ACHN (cell line): ENCODE measurements around the gene AMD1.
"Not testable (repeated sequence)": the region's sequence is repeated elsewhere in the genome, so short reads cannot be mapped to it uniquely, and the experiment has no call there.

Experiments used
- DNase-seq: peaks from one replicate; pipeline ENCODE4 v3.0.0-alpha.2; 2015
- in situ Hi-C: cut with HindIII; loops from 2 replicates; pipeline ENCODE4 v1.10.0; 2017; ENCODE audit warnings: low sequenced_read_pairs, low pct_ligation_motif_present, low pct_unique_long_range_greater_than_20kb

AMD1 gene

DNA sequence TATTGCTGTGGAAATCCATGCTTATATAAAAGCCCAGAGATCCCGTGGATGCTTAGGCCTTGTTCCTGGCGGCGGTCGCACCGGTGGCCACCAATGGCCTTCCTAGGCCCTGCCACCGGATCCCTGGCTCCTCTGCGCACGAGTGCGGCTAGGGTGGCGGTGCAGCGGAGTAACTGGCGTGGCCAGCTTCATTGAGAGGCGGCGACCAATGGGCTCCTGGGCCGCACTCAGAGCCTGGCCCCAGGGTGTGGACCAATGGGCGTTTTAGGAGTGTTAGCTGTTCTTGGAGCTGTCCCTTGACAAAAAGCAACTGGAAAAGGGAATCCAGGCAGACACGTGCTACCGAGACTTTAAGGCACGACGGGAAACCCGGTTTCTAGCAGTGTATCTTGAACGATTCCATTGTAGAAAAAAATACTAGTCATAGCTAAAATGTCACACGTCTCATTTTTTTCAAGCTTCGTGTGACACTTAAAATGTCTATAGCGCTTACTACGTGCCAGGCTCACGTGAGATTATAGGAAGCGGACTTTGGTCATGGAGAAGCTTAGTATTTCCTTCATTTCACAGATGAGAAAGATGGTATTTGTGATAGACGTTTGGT lies 1.7 kb downstream of the AMD1 start:
- in situ Hi-C loops: no loop called here
- DNase-seq: peak; percentile 82

DNA sequence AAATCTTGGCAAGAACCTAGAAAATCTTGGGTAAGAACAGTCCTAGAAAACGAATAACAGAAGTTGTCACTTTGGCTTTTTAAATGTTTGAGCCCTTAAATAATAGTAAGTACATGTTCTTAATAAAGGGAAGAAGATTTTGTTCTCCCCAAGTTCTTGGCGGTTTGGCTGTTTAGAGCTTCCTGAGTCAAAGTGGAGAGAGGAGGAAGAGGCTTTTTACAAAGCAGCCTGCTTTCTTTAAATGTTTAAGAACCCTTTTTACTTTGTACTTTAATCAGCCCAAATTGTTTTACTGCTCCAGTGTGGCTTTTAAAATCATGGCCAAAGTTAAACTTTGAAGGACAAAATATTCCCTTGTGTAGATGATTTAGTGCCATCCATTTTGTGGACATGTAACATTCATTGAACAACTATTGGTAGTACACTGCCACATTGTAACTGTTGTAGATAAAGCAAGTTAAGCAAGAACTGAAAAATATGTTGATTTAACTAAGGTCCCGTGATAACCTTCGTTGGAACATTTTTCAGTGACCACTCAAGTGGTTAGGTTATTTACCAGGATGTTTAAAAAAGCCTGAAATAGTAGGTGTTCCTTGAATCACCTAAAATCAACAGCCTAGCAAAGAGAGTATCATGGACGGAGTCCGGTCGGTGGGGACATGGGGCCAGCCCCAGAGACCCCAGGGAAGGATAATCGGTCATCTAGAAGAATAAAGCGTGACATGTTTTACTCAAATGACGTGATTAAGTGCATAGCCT lies 2.4 kb downstream of the AMD1 start:
- DNase-seq: peak; percentile 8
- in situ Hi-C loops: no loop called here

GRCh38 chr6:110877569-110877968 lies 3.0 kb downstream of the AMD1 start:
- in situ Hi-C loops: no loop called here
- DNase-seq: no peak

DNA sequence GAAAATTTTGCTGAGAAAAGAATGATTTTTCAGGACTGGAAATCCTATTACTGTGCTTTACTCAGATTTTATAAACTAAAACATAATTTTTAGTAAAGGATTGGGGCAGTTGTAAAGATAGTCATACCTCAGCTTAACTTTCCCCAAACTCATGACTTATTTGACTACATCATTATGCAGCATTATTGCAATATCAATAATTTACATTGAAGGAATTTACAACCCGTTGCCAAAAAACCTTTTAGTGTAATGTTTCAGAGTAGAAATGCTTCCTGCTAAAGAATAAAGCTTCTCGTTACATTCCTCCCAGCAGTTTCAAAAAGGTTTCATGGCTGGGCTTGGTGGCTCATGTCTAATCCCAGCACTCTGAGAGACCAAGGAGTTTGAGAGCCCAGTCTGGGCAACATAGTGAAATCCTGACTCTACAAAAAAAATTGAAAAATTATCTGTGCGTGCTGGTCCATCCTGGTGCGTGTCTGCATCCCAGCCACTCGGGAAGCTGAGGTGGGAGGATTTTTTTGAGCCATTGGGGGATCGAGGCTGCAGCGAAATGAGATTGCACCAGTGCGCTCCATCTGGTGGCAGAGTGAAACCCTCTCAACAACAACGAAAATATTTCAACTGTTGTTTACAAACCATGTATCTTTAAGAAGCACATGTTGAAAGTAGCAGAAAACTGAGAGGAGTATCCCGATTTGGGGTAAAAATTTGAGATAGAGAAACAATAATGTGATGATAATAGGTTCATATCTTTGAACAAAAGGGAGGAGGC lies 4.4 kb downstream of the AMD1 start:
- DNase-seq: peak; percentile 50
- in situ Hi-C loops: no loop called here

- in situ Hi-C loops: no loop called here
- no peak for DNase-seq
Observed at GRCh38 chr6:110880651-110881050, 6.1 kb downstream of the AMD1 start.

DNA sequence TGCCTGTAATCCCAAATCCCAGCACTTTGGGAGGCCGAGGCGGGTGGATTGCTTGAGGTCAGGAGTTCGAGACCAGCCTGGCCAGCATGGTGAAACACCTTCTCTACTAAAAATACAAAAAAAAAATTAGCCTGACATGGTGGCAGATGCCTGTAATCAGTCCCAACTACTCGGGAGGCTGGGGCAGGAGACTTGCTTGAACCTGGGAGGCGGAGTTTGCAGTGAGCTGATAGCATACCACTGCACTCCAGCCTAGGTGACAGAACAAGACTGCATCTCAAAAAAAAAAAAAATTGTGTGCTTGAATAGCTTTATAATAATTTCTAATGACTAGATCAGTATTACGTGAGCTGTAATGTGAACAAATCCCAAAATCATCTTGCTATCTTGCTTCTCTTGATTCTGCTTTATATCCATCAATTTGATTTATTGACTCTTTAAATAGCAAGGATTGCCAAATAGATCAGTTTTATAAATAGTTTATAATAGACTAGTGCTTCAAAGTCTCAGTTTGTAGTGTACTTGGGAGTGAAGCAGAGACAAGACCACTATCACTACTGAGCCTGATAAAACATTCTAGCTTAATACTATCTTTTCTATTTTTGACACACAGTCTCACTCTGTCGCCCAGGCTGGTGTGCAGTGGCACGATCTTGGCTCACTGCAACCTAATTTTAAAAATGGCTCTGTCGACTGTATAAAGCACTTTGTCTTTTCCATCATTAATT lies 7.1 kb downstream of the AMD1 start:
- no peak for DNase-seq
- in situ Hi-C loops: no loop called here

DNA sequence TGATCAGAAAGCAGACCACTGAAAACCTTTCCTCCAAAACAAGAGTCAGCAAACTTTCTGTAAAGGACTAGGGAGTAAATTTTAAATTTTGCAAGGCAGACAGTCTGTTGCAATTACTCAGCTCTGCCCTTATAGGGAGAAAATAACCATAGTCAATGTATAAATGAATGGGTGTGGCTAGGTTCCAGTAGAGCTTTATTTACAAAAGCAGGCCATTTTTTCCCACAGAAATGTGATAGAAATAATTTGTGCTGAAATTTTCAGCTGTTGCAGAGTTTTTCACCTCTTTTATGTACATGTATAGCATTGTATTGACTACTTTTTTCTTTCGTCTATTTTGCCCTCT lies 7.7 kb downstream of the AMD1 start:
- no peak for DNase-seq
- in situ Hi-C loops: no loop called here

DNA sequence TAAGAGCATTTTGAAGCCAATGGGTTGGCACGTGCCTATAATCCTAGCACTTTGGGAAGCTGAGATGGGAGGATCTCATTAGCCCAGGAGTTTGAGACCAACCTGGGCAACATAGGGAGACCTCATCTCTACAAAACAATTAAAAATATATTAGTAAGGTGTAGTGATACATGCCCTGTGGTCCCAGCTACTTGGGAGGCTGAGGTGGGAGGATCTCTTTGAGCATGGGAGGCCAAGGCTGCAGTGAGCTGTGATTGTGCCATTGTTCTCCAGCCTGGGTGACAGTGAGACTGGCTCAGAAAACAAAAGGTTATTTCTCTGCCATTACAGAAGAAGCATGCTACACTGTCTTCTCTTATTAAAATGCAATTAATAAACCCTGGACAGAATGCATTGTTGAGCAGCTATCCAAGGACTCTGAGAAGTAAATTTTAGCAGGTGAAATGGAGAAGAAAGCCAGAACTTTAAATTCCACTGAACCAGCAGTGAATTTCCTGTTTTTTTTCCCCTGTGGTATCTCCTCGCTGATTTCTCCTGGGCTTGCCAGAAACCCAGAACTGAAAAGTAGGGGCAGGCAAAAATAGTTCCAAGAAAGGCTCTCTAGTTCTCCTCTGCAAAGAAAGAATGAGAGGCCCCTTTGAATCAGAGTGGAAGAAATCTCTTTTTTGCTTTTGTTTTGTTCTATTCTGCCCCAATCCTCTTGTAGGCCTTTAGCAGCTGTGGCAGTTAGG lies 8.4 kb downstream of the AMD1 start:
- in situ Hi-C loops: no loop called here
- no peak for DNase-seq

- in situ Hi-C loops: no loop called here
- no peak for DNase-seq
Observed at GRCh38 chr6:110884321-110884720, 9.7 kb downstream of the AMD1 start.

DNA sequence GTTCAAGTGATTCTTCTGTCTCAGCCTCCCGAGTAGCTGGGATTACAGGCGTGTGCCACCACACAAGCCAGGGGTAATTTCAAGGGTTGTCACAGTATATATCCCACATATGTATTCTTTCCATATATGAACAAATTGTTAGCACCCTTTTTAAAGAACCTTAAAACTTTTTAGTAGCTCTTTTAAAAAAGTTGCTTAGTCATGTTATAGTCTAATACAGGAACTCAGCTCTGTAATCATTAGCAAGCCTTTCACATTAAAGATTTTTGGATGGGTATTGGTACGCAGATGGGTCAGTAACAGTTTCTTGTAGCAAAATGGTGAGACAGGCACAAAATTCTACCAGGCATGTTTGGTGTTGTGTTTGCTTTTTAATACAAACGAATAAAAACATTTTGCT lies 10.9 kb downstream of the AMD1 start:
- DNase-seq: no peak
- in situ Hi-C loops: no loop called here

DNA sequence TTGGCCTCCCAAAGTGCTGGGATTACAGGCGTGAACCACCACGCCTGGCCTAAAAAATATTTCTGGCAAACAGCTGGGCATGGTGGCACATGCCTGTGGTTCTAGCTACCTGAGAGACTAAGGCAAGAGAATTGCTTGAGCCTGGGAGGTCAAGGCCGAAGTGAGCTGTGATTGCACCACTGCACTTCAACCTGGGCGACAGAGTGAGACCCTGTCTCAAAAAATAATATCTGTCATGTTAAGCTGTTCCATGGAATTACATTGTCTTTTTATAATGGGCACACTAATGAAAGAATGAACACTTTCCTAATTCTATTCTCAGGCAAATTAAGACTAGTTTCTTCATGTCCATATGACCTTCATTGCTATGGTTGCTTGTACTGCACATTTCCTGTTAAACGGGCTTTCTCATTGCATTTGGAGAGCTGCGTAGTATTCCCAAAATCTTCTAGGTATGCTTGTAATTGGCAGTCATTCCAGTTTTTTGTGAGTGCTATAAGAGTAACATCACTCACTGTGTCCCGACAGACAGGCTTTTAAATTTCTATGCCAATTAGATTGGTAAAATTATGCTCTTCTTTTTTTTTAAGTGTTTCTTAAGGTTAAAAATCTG lies 12.1 kb downstream of the AMD1 start:
- in situ Hi-C loops: no loop called here
- no peak for DNase-seq

DNA sequence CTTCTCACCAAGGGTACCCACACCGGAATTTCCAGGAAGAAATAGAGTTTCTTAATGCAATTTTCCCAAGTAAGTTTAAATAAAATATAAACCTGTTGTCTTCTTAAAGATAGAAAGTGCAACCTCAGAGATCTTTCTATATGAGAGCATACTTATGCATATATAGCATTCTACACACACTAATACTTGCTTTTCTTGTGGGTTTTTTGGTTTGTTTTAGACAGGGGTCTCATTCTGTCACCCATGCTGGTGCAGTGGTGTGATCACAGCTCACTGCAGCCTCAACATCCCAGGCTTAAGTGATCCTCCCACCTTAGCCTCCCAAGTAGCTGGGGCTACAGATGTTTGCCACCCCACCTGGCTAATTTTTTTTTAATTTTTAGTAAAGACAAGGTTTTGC lies 15.7 kb downstream of the AMD1 start:
- in situ Hi-C loops: no loop called here

DNA sequence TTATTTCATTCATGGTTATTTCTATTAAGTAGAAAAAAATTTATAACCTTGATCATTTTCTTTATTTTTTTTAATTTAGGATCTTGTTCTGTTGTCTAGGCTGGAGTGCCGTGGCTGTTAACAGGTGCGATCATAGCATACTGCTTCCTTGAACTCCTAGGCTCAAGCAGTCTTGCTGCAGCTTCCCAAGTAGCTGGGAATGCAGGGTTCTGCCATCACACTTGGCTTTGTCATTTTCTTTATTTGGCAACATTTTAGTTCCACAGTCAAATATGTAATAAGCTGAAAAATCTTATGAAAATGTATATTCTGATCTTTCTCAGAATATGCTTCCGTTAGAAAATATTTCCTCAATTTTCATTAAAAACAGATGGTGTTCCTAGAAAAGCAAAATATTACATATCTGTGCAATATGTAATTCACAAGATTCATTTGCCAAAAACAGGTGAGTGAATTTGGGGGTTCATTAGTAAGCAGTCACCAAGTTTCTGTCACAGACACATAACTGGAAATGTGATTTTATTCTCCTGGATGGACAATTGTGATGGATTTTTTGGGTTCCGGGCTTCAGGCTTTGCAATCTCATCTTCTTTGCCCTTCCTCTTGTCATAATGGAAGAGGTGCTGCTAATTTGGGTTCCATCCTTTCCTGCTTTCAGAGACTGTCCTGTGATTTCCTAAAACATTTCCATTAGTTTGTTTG lies 21.5 kb downstream of the AMD1 start:
- DNase-seq: no peak
- in situ Hi-C loops: no loop called here

More for the DNA sequence above, 15.7 kb downstream of the AMD1 start:
- no peak for DNase-seq

DNA sequence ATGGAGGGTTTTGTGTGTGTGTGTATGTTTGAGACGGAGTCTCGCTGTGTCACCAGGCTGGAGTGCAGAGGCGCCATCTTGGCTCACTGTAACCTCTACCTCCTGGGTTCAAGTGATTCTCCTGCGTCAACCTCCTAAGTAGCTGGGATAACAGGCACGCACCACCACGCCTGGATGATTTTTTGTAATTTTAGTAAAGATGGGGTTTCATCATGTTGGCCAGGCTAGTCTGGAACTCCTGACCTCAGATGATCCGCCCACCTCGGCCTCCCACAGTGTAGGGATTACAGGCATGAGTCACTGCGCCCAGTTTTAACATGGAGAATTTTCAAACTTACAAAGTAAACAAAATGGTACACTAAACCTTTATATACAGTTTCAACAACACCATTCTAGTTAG lies 22.8 kb downstream of the AMD1 start:
- DNase-seq: no peak
- in situ Hi-C loops: no loop called here

DNA sequence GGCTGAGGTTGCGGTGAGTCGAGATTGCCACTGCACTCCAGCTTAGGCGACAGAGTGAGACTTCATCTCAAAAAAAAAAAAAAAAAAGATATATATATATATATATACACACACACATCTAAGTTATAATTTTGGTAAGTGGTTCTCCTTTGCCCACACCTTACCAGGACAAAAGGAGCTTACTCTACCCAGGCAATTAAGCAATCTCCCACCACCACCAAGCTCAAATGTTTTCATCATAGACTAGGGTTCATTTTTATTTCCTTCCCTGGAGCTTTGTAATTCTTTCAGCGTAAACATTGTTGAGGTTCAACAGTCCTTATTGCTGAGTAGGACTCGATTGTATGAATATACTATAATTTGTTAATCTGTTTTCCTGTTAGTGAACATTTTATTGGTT lies 23.5 kb downstream of the AMD1 start:
- no peak for DNase-seq
- in situ Hi-C loops: no loop called here

GRCh38 chr6:110900028-110900598 lies 25.5 kb downstream of the AMD1 start:
- in situ Hi-C loops: no loop called here
- no peak for DNase-seq

DNA sequence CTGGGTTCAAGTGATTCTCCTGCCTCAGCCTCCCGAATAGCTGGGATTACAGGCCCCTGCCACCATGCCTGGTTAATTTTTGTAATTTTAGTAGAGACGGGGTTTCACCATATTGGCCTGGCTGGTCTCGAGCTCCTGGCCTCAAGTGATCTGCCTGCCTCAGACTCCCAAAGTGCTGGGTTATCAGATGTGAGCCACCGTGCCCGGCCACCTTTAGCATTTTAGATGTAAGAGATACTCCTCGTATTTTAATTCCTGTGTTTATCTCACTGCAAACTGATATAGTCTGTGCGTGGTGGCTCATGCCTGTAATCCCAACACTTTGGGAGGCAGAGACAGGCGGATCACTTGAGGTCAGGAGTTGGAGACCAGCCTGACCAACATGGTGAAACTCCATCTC lies 27.0 kb downstream of the AMD1 start:
- DNase-seq, in situ Hi-C loops: not testable (repeated sequence)
